H9 (cell line): ENCODE data around the gene TMEM121. TPM values are rescaled to one million over a fixed set of nuclear protein-coding genes. Genes with fewer than 3 reads are reported as not detected.

ENCODE experiments used
- DNase-seq: peaks from one replicate; pipeline ENCODE4 v3.0.0-alpha.2; 2017
- H2AFZ ChIP-seq: one replicate; pipeline ENCODE4 v1.6.1; 2013; ENCODE audit warnings: mild to moderate bottlenecking, low read length, control low read depth, moderate library complexity
- H2AK5ac ChIP-seq: 2 replicates; pipeline ENCODE4 v1.6.1; 2013; ENCODE audit warnings: low read length, control low read depth, mixed read lengths; ENCODE audit not compliant: insufficient read length
- H2BK120ac ChIP-seq: one replicate; pipeline ENCODE4 v1.6.1; 2013; ENCODE audit warnings: low read depth, mild to moderate bottlenecking, low read length, control low read depth, inconsistent platforms; ENCODE audit not compliant: poor library complexity, severe bottlenecking
- H2BK12ac ChIP-seq: 2 replicates; pipeline ENCODE4 v1.6.1; 2013; ENCODE audit warnings: low read length, control low read depth, mixed read lengths, low read depth; ENCODE audit not compliant: insufficient read length
- H2BK15ac ChIP-seq: 2 replicates; pipeline ENCODE4 v1.6.1; 2013; ENCODE audit warnings: low read depth, low read length, control low read depth
- H2BK20ac ChIP-seq: one replicate; pipeline ENCODE4 v1.6.1; 2013; ENCODE audit warnings: low read depth, mild to moderate bottlenecking, low read length, control low read depth, inconsistent platforms; ENCODE audit not compliant: poor library complexity, severe bottlenecking
- H2BK5ac ChIP-seq: 2 replicates; pipeline ENCODE4 v1.6.1; 2013; ENCODE audit warnings: low read length, control low read depth, mixed read lengths; ENCODE audit not compliant: insufficient read length
- H3K14ac ChIP-seq: 2 replicates; pipeline ENCODE4 v1.6.1; 2013; ENCODE audit warnings: low read length, control low read depth; ENCODE audit not compliant: insufficient read depth
- H3K18ac ChIP-seq: 2 replicates; pipeline ENCODE4 v1.6.1; 2013; ENCODE audit warnings: low read depth, mild to moderate bottlenecking, mixed read lengths, low read length, control low read depth; ENCODE audit not compliant: insufficient read length
- H3K23ac ChIP-seq: 2 replicates; pipeline ENCODE4 v1.6.1; 2013; ENCODE audit warnings: low read length, control low read depth, mixed read lengths, low read depth; ENCODE audit not compliant: insufficient read length
- H3K23me2 ChIP-seq: 2 replicates; pipeline ENCODE4 v1.6.1; 2013; ENCODE audit warnings: low read depth, mild to moderate bottlenecking, mixed read lengths, low read length, control low read depth; ENCODE audit not compliant: insufficient read length, poor library complexity, severe bottlenecking
- H3K27ac ChIP-seq: 2 replicates; pipeline ENCODE4 v1.5.1; 2013; ENCODE audit warnings: low read length, control low read depth, mixed read lengths, low read depth; ENCODE audit not compliant: insufficient read length
- H3K27me3 ChIP-seq: 2 replicates; pipeline ENCODE4 v1.6.1; 2013; ENCODE audit warnings: low read length, control low read depth, inconsistent platforms; ENCODE audit not compliant: insufficient read depth
- H3K4ac ChIP-seq: 2 replicates; pipeline ENCODE4 v1.6.1; 2013; ENCODE audit warnings: low read depth, mild to moderate bottlenecking, control low read depth, inconsistent platforms, low read length, moderate library complexity
- H3K4me1 ChIP-seq: 2 replicates; pipeline ENCODE4 v1.6.1; 2013; ENCODE audit warnings: low read length, control low read depth, inconsistent platforms; ENCODE audit not compliant: insufficient read depth
- H3K4me2 ChIP-seq: 2 replicates; pipeline ENCODE4 v1.6.1; 2013; ENCODE audit warnings: low read length, control low read depth, mixed read lengths; ENCODE audit not compliant: insufficient read length, insufficient read depth
- H3K56ac ChIP-seq: 2 replicates; pipeline ENCODE4 v1.6.1; 2013; ENCODE audit warnings: low read depth, mild to moderate bottlenecking, mixed read lengths, low read length, control low read depth; ENCODE audit not compliant: insufficient read length
- H3K79me1 ChIP-seq: 2 replicates; pipeline ENCODE4 v1.6.1; 2013; ENCODE audit warnings: low read depth, mild to moderate bottlenecking, moderate library complexity, low read length, control low read depth, inconsistent platforms; ENCODE audit not compliant: insufficient read depth, poor library complexity, severe bottlenecking
- H3K79me2 ChIP-seq: 2 replicates; pipeline ENCODE4 v1.6.1; 2013; ENCODE audit warnings: low read length, control low read depth, inconsistent platforms; ENCODE audit not compliant: insufficient read depth
- H3K9ac ChIP-seq: 2 replicates; pipeline ENCODE4 v1.6.1; 2013; ENCODE audit warnings: low read length, control low read depth, mixed read lengths; ENCODE audit not compliant: insufficient read length; ENCODE audit errors: extremely low read depth
- H3K9me3 ChIP-seq: one replicate; pipeline ENCODE4 v1.6.1; 2013; ENCODE audit warnings: low read depth, low read length, inconsistent platforms; ENCODE audit not compliant: control insufficient read depth
- H3T11ph ChIP-seq: one replicate; pipeline ENCODE4 v1.6.1; 2013; ENCODE audit warnings: mild to moderate bottlenecking, low read length, control low read depth, inconsistent platforms
- H4K20me1 ChIP-seq: one replicate; pipeline ENCODE4 v1.6.1; 2013; ENCODE audit not compliant: control insufficient read depth, insufficient read length, insufficient read depth
- H4K5ac ChIP-seq: 2 replicates; pipeline ENCODE4 v1.6.1; 2013; ENCODE audit warnings: low read depth, mild to moderate bottlenecking, mixed read lengths, low read length, control low read depth; ENCODE audit not compliant: insufficient read length
- H4K8ac ChIP-seq: replicated peaks from 2 replicates; pipeline ENCODE4 v1.6.1; 2013; ENCODE audit warnings: low read length, control low read depth, mixed read lengths, low read depth; ENCODE audit not compliant: insufficient read length
- H4K91ac ChIP-seq: 2 replicates; pipeline ENCODE4 v1.6.1; 2013; ENCODE audit warnings: low read depth, mild to moderate bottlenecking, moderate library complexity, mixed read lengths, low read length, control low read depth; ENCODE audit not compliant: insufficient read length
- H3K27ac Mint-ChIP-seq, 3 experiments: 2 replicates in 2 of 3; 3 replicates in 1 of 3; pipeline ENCODE4 v1.8.0; 2020 to 2021; ENCODE audit warnings: mixed read lengths in 3 of 3, mild to moderate bottlenecking in 1 of 3, moderate library complexity in 1 of 3
- H3K27me3 Mint-ChIP-seq: 2 replicates; pipeline ENCODE4 v1.8.0; 2021; ENCODE audit warnings: low read depth, mild to moderate bottlenecking, moderate library complexity, mixed read lengths
- H3K36me3 Mint-ChIP-seq, 3 experiments: 2 replicates in 2 of 3; 3 replicates in 1 of 3; pipeline ENCODE4 v1.8.0; 2020 to 2021; ENCODE audit warnings: low read depth in 3 of 3, mixed read lengths in 3 of 3; ENCODE audit not compliant: insufficient read depth in 1 of 3
- H3K4me1 Mint-ChIP-seq, 2 experiments: 2 replicates each; pipeline ENCODE4 v1.8.0; 2020; ENCODE audit warnings: mixed read lengths in 2 of 2
- H3K4me3 Mint-ChIP-seq, 2 experiments: 2 replicates in 1 of 2; 3 replicates in 1 of 2; pipeline ENCODE4 v1.8.0; 2020 to 2021; ENCODE audit warnings: mild to moderate bottlenecking in 2 of 2, mixed read lengths in 2 of 2, moderate library complexity in 1 of 2
- H3K9me3 Mint-ChIP-seq, 2 experiments: 2 replicates in 1 of 2; 3 replicates in 1 of 2; pipeline ENCODE4 v1.8.0; 2020; ENCODE audit warnings: mild to moderate bottlenecking in 2 of 2, mixed read lengths in 2 of 2, moderate library complexity in 1 of 2
- WGBS: extraction: QIAGEN DNeasy Blood & Tissue Kit; methylation state at CpG from one replicate; pipeline ENCODE4 v1.1.7; 2013; ENCODE audit warnings: missing lambda C conversion rate, low lambda C conversion rate, mixed read lengths; ENCODE audit not compliant: insufficient read length; ENCODE audit errors: extremely low coverage; 5-methylcytosine and 5-hydroxymethylcytosine counted together
- total RNA-seq: library from RNA; stranded (reverse); gene quantifications from 2 replicates; pipeline ENCODE4 v1.2.1, GENCODE V29; 2021
- TF ChIP-seq, protein P1 (sequence below): fragments of 200-600 bp; sonication (generic); conservative IDR thresholded peaks from 3 replicates; pipeline ENCODE4 v1.8.0; 2021; ENCODE audit warnings: antibody characterized with exemption, mild to moderate bottlenecking

The TMEM121 gene
- total RNA-seq, 1 experiment from 2014 or later = 2.6 TPM

GRCh38 chr14:105484997-105485393 is 41.4 kb upstream of the TMEM121 start:
- Histone ChIP-seq H2AFZ (no peak overlapping the region), H3K56ac (no peak overlapping the region), H3K9me3 (no peaks in the 10 kb centered on the region), H3K27me3 (peaks cover 34% of the 10 kb centered on the region; the same call in 1 of the 2 replicates), H3K23ac (no peak overlapping the region), H2BK120ac (no peak overlapping the region), H3T11ph (no peak overlapping the region), H4K8ac (no peak overlapping the region), H4K20me1 (no peaks in the 10 kb centered on the region), H3K27ac (no peak overlapping the region), H4K5ac (no peak overlapping the region), H2BK12ac (no peak overlapping the region), H3K18ac (no peak overlapping the region), H3K14ac (no peak overlapping the region), H2BK5ac (no peak overlapping the region), H3K79me2 (no peaks in the 10 kb centered on the region), H4K91ac (no peak overlapping the region), H2AK5ac (no peak overlapping the region), H2BK15ac (no peak overlapping the region), H3K9ac (no peak overlapping the region), H3K4me1 (no peaks in the 10 kb centered on the region), H3K4me2 (no peak overlapping the region), H3K79me1 (no peaks in the 10 kb centered on the region), H2BK20ac (no peak overlapping the region), H3K4ac (no peak overlapping the region; the same call in 1 of the 2 replicates), H3K23me2 (peaks cover 10% of the 10 kb centered on the region)
- Mint-ChIP-seq H3K27me3 (peaks cover 87% of the 10 kb centered on the region), H3K36me3 (no peaks in the 10 kb centered on the region), H3K27ac (no peak overlapping the region), H3K9me3 (no peaks in the 10 kb centered on the region), H3K4me3 (no peak overlapping the region; a peak in 1 of 5 replicates), H3K4me1 (peaks cover 15 to 26% of the 10 kb centered on the region in 2 experiments)
- TF ChIP-seq, protein P1, sequence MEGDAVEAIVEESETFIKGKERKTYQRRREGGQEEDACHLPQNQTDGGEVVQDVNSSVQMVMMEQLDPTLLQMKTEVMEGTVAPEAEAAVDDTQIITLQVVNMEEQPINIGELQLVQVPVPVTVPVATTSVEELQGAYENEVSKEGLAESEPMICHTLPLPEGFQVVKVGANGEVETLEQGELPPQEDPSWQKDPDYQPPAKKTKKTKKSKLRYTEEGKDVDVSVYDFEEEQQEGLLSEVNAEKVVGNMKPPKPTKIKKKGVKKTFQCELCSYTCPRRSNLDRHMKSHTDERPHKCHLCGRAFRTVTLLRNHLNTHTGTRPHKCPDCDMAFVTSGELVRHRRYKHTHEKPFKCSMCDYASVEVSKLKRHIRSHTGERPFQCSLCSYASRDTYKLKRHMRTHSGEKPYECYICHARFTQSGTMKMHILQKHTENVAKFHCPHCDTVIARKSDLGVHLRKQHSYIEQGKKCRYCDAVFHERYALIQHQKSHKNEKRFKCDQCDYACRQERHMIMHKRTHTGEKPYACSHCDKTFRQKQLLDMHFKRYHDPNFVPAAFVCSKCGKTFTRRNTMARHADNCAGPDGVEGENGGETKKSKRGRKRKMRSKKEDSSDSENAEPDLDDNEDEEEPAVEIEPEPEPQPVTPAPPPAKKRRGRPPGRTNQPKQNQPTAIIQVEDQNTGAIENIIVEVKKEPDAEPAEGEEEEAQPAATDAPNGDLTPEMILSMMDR = no peak
- no peak for DNase-seq
- WGBS = no CpG with 5 or more reads among the region's 16 CpGs
